Ishikawa (cell line): ENCODE results near the gene TEAD1.

Experiments
- CEBPB ChIP-seq: IDR thresholded peaks from 2 replicates; pipeline ENCODE4 v1.6.1; 2012
- CREB1 ChIP-seq: IDR thresholded peaks from 2 replicates; pipeline ENCODE4 v1.6.1; 2012; ENCODE audit warnings: low read depth
- EGR1 ChIP-seq: IDR thresholded peaks from 2 replicates; pipeline ENCODE4 v1.6.1; 2012
- EP300 ChIP-seq: IDR thresholded peaks from 2 replicates; pipeline ENCODE4 v1.6.1; 2012; ENCODE audit warnings: borderline replicate concordance
- FOXM1 ChIP-seq: IDR thresholded peaks from 2 replicates; pipeline ENCODE4 v1.6.1; 2012; ENCODE audit warnings: low read depth, borderline replicate concordance
- MAX ChIP-seq: IDR thresholded peaks from 2 replicates; pipeline ENCODE4 v1.6.1; 2012
- NFIC ChIP-seq: IDR thresholded peaks from 2 replicates; pipeline ENCODE4 v1.6.1; 2012
- RAD21 ChIP-seq: IDR thresholded peaks from 2 replicates; pipeline ENCODE4 v1.6.1; 2012; ENCODE audit warnings: low read depth
- REST ChIP-seq: IDR thresholded peaks from 2 replicates; pipeline ENCODE4 v1.6.1; 2012; ENCODE audit warnings: low read depth, mild to moderate bottlenecking
- TAF1 ChIP-seq: IDR thresholded peaks from 2 replicates; pipeline ENCODE4 v1.6.1; 2012; ENCODE audit warnings: low read depth, mild to moderate bottlenecking
- TCF12 ChIP-seq: IDR thresholded peaks from 2 replicates; pipeline ENCODE4 v1.6.1; 2012; ENCODE audit warnings: low read depth
- TEAD4 ChIP-seq: IDR thresholded peaks from 2 replicates; pipeline ENCODE4 v1.6.1; 2012
- USF1 ChIP-seq: IDR thresholded peaks from 2 replicates; pipeline ENCODE4 v1.6.1; 2012
- YY1 ChIP-seq: IDR thresholded peaks from 2 replicates; pipeline ENCODE4 v1.6.1; 2012; ENCODE audit warnings: low read depth
- ZBTB7A ChIP-seq: IDR thresholded peaks from 2 replicates; pipeline ENCODE4 v1.6.1; 2012; ENCODE audit warnings: low read depth

TEAD1 gene

GRCh38 chr11:12829131-12829530 lies 154.9 kb downstream of the TEAD1 start:
- TF ChIP-seq TCF12 (no peak), ZBTB7A (no peak), REST (no peak), MAX (no peak), EP300 (no peak), USF1 (no peak), NFIC (no peak), YY1 (no peak), CREB1 (no peak), CEBPB (no peak), EGR1 (no peak), TEAD4 (no peak), FOXM1 (no peak)

GRCh38 chr11:12829540-12830314 lies 155.5 kb downstream of the TEAD1 start:
- no peak for TF ChIP-seq ZBTB7A
- TF ChIP-seq EGR1: no peak
- no peak for TF ChIP-seq TAF1
- TF ChIP-seq FOXM1: no peak
- no peak for TF ChIP-seq REST

GRCh38 chr11:12831471-12832202 lies 157.4 kb downstream of the TEAD1 start:
- TF ChIP-seq CEBPB (no peak), CREB1 (no peak), NFIC (no peak), RAD21 (no peak), TCF12 (no peak), REST (no peak), TAF1 (no peak), TEAD4 (no peak), YY1 (no peak), FOXM1 (no peak), USF1 (no peak), MAX (no peak), ZBTB7A (no peak)

- TF ChIP-seq YY1: no peak
- TF ChIP-seq TEAD4: no peak
- TF ChIP-seq FOXM1: no peak
- TF ChIP-seq TAF1: no peak
- TF ChIP-seq RAD21: no peak
Observed at GRCh38 chr11:12832480-12833224, 158.4 kb downstream of the TEAD1 start.
